Progenitor cell of endocrine pancreas (in vitro differentiated cells): ENCODE measurements around the gene KCNN4. TPM values are rescaled to one million over a fixed set of nuclear protein-coding genes. Genes with fewer than 3 reads are reported as not detected.
"Not testable (repeated sequence)": the region's sequence is repeated elsewhere in the genome, so short reads cannot be mapped to it uniquely, and the experiment has no call there.

Experiments
- DNase-seq: peaks from one replicate; pipeline ENCODE4 v3.0.0; 2021; ENCODE audit warnings: low spot score; ENCODE audit not compliant: unreplicated experiment
- H3K27ac Mint-ChIP-seq: 2 replicates; pipeline ENCODE4 v1.8.0; 2021; ENCODE audit warnings: mild to moderate bottlenecking, moderate library complexity, mixed read lengths
- H3K27me3 Mint-ChIP-seq: 2 replicates; pipeline ENCODE4 v1.8.0; 2021; ENCODE audit warnings: mixed read lengths
- H3K36me3 Mint-ChIP-seq: 2 replicates; pipeline ENCODE4 v1.8.0; 2022; ENCODE audit warnings: mixed read lengths; ENCODE audit not compliant: insufficient read depth
- H3K4me1 Mint-ChIP-seq: 2 replicates; pipeline ENCODE4 v1.8.0; 2021; ENCODE audit warnings: low read depth, mixed read lengths
- H3K4me3 Mint-ChIP-seq: 2 replicates; pipeline ENCODE4 v1.8.0; 2021; ENCODE audit warnings: low read depth, mild to moderate bottlenecking, moderate library complexity, mixed read lengths
- H3K9me3 Mint-ChIP-seq: 2 replicates; pipeline ENCODE4 v1.8.0; 2021; ENCODE audit warnings: low read depth, mixed read lengths
- CTCF ChIP-seq: fragments of 200-600 bp; sonication (generic); IDR thresholded peaks from one replicate; pipeline ENCODE4 v1.5.0; 2021; ENCODE audit warnings: antibody characterized with exemption, mild to moderate bottlenecking; ENCODE audit not compliant: unreplicated experiment
- total RNA-seq: library from RNA; stranded (reverse); gene quantifications from 2 replicates; pipeline ENCODE4 v1.2.1, GENCODE V29; 2021

Gene KCNN4
- total RNA-seq, 1 donor from 2014 or later: 0.34 TPM

- Mint-ChIP-seq H3K9me3 (peaks cover 5% of the 10 kb centered on the region), H3K27ac (no peak overlapping the region), H3K36me3 (no peaks in the 10 kb centered on the region), H3K4me3 (peak overlapping the region; percentile 17), H3K27me3 (peaks cover 58% of the 10 kb centered on the region), H3K4me1 (no peaks in the 10 kb centered on the region)
- TF ChIP-seq CTCF: no peak
- DNase-seq: no peak
These were observed 39.5 kb upstream of the KCNN4 start for GRCh38 chr19:43820098-43820883.

GRCh38 chr19:43818500-43818899 is 37.7 kb upstream of the KCNN4 start:
- no peaks in the 10 kb centered on the region for H3K9me3 Mint-ChIP-seq
- no peaks in the 10 kb centered on the region for H3K4me1 Mint-ChIP-seq
- TF ChIP-seq CTCF: no peak
- no peak for DNase-seq
- H3K27me3 Mint-ChIP-seq: peaks cover 55% of the 10 kb centered on the region
- H3K36me3 Mint-ChIP-seq: no peaks in the 10 kb centered on the region
- no peak overlapping the region for H3K4me3 Mint-ChIP-seq
- H3K27ac Mint-ChIP-seq: no peak overlapping the region

- peaks cover 61% of the 10 kb centered on the region for H3K27me3 Mint-ChIP-seq
- not testable (repeated sequence) for H3K9me3 Mint-ChIP-seq, H3K36me3 Mint-ChIP-seq, H3K4me1 Mint-ChIP-seq, DNase-seq, H3K4me3 Mint-ChIP-seq, H3K27ac Mint-ChIP-seq
These were observed 36.7 kb upstream of the KCNN4 start for GRCh38 chr19:43817454-43817853.

- Mint-ChIP-seq H3K4me1 (no peaks in the 10 kb centered on the region), H3K9me3 (no peaks in the 10 kb centered on the region), H3K27ac (no peak overlapping the region), H3K36me3 (no peaks in the 10 kb centered on the region), H3K27me3 (peaks cover 59% of the 10 kb centered on the region), H3K4me3 (no peak overlapping the region)
- TF ChIP-seq CTCF: no peak
- no peak for DNase-seq
These were observed 34.0 kb upstream of the KCNN4 start for GRCh38 chr19:43814663-43815352.

GRCh38 chr19:43812688-43813087 is 31.9 kb upstream of the KCNN4 start:
- Mint-ChIP-seq H3K36me3 (no peaks in the 10 kb centered on the region), H3K4me3 (no peak overlapping the region)

More at GRCh38 chr19:43812688-43813087, 31.9 kb upstream of the KCNN4 start:
- Mint-ChIP-seq H3K27me3 (peaks cover 54% of the 10 kb centered on the region), H3K27ac (no peak overlapping the region), H3K9me3 (no peaks in the 10 kb centered on the region), H3K4me1 (no peaks in the 10 kb centered on the region)
- DNase-seq: no peak
- no peak for TF ChIP-seq CTCF
